ENCODE measurements around the gene CFAP410.
"Not testable (repeated sequence)": the region's sequence is repeated elsewhere in the genome, so short reads cannot be mapped to it uniquely, and the experiment has no call there.

Gene CFAP410

GRCh38 chr21:44370027-44370735 lies 31.0 kb upstream of the CFAP410 start:
- no peak for DNase-seq (ENCODE audit: extremely low read depth in 1 of 2, low read depth in 1 of 2)

GRCh38 chr21:44368711-44369446 lies 29.7 kb upstream of the CFAP410 start:
- DNase-seq (ENCODE audit: extremely low read depth in 1 of 2, low read depth in 1 of 2), result no peak

- no peak for DNase-seq (ENCODE audit: extremely low read depth in 1 of 2, low read depth in 1 of 2)
Observed at GRCh38 chr21:44366586-44367211, 27.5 kb upstream of the CFAP410 start.

- no peak for DNase-seq (ENCODE audit: extremely low read depth in 1 of 2, low read depth in 1 of 2)
Observed at GRCh38 chr21:44365967-44366585, 26.9 kb upstream of the CFAP410 start.

- no peak for DNase-seq (ENCODE audit: extremely low read depth in 1 of 2, low read depth in 1 of 2)
Observed at GRCh38 chr21:44365251-44365966, 26.2 kb upstream of the CFAP410 start.

- DNase-seq (ENCODE audit: extremely low read depth in 1 of 2, low read depth in 1 of 2), result no peak
Observed at GRCh38 chr21:44364151-44365053, 25.2 kb upstream of the CFAP410 start.

DNA sequence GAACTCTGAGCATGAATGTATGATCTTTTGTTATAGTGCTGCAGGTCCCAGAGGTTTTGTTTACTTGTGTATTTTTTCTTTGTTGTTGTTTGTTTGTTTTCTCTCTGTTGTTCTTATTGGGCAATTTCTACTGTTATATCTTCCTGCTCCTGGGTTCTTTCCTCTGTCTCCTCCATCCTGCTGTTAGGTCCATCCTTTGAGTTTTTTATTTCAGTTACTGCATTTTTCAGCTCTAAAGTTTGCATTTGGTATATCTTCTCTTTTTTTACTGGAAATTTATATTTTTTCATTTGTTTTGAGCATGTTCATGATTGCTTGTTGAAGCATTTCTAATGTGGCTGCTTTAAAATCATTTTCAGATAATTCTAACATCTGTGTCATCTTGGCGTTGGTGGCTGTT lies 24.1 kb upstream of the CFAP410 start:
- DNase-seq (ENCODE audit: extremely low read depth in 1 of 2, low read depth in 1 of 2), result no peak

GRCh38 chr21:44361903-44362302 lies 22.7 kb upstream of the CFAP410 start:
- not testable (repeated sequence) for DNase-seq (ENCODE audit: extremely low read depth in 1 of 2, low read depth in 1 of 2)

DNA sequence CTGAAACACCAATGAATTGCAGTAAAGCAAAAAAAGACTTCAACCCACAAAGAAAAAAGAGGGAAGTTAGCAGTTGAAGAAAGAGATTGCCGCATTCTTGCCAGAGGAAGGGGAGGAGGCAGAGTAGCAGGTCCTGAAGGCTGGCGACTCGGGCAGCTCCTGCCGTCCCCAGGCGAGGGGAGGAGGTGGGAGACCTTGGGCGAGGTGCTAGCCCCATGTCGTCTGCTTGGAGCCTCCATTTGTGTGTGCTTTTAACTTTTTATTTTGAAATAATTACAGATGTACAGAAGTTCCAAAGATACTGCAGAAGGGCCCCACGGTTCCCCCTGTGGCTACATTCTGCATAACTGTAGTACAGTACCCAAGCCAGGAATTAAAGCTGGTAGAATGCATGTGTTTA lies 21.0 kb upstream of the CFAP410 start:
- no peak for DNase-seq (ENCODE audit: extremely low read depth in 1 of 2, low read depth in 1 of 2)

DNA sequence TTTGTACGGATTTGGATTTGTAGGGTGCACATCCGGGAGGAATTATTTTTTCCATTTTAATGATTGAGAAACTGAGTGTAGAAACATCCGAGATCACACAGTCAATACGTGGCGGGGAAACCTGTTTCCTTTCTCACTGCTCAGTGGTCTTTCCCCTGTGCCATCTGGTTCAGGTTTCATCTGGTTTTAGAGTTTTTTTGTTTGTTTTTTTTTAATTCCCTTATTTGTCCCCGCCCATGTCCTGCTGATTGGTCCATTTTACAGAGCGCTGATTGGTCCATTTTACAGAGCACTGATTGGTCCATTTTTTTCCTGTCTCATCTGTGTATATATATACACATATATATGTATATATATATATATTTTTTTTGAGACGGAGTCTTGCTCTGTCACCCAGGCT lies 20.2 kb upstream of the CFAP410 start:
- DNase-seq (ENCODE audit: extremely low read depth in 1 of 2, low read depth in 1 of 2), result no peak

DNA sequence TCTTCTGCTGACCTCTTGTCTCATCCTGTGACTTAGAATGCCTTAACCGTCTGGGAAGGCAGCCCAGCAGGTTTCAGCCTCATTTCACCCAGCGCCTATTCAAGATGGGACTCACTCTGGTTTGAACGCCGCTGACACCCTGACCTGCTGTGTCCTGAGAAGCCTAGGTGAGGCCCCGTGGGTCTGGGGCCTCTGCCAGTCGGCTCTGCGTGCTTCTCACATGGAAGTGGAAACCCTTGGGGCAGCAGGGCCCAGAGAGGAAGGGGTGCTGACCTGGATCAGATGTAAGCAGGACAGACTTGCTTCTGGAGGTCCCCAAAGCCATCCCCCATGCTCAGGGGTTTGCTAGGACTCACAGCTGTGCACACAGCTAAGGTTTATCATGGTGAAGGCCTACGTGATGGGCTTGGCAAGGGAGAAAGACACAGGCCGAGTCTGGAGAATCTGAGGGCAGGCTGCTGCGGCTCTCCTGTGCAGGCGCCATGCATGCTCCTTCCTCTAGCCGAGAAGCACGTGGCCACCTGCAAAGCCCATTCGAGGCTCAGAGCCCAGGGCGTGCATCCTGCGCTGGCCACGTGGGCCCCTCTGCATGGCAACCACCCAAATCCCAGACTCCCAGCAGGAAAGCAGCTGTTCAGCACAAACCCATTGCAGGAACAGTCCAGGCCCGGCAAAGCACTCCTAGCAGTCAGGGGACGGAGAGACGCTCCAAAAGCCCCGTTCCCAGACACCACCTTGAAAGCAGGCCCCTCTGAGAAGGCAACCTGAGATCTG lies 18.1 kb upstream of the CFAP410 start:
- no peak for DNase-seq (ENCODE audit: extremely low read depth in 1 of 2, low read depth in 1 of 2)

GRCh38 chr21:44356636-44357035 lies 17.4 kb upstream of the CFAP410 start:
- DNase-seq (ENCODE audit: extremely low read depth in 1 of 2, low read depth in 1 of 2), result no peak

DNA sequence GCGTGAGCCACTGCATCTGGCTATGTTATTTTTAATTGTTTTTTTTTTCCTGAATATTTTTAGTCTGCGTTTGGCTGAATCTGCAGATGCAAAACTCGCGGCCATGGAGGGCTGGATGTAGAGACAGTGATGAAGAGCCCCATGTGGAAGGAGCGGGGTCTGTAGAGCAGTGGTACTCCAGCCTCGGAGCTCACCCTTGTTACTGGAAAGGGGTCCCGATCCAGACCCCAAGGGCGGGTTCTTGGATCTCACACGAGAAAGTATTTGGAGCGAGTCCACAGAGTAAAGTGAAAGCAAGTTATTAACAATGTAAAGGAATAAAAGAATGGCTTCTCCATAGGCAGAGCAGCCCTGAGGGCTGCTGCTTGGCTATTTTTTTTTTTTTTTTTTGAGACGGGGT lies 17.0 kb upstream of the CFAP410 start:
- DNase-seq (ENCODE audit: extremely low read depth in 1 of 2, low read depth in 1 of 2), result no peak

DNA sequence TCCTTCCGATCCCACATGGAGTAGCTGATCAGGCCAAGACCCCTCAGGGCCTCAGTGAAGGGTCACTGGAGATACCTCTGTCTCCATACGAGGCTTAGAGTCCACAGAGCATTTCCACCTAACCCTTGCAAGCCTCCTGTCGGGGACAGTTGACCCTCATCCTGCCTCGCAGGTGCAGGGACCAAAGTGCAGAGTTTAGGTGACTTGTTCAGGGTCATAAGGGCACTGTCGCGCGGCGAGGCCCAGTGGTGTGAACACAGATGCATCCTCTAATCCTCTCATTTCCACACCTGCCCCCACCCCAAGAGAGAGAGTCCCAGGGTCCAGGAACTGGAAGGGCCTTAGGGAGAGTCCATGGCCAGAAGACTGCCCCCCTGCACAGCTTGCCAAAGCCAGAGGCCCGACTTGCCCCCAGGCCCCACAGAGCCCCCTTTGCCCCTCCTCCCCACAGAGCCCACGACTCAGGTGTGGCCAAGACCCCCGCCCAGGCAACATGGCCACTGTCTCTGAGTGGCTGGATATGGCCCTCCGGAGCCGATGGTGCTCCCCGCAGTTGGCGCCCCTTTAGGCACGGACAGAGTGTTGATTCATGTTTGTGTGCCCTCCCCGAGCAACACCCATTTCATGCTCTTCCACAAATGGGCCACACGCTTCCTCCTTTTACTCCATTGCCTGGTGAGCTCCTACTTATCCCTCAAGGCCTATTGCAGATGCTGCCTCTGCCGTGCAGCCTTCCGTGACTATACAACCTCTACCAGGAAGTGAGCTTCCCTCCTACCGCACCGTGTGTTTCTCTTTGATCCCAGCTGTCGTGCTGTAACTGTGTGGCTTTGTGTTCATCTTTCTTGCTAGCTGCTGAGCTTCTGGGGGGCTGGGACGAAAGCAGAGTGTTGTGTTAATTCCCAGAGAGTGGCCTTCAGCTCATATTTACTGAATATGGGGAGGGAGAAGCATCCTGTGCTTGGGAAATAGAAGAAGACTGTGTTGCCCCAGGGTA lies 15.9 kb upstream of the CFAP410 start:
- DNase-seq (ENCODE audit: extremely low read depth in 1 of 2, low read depth in 1 of 2), result no peak

DNA sequence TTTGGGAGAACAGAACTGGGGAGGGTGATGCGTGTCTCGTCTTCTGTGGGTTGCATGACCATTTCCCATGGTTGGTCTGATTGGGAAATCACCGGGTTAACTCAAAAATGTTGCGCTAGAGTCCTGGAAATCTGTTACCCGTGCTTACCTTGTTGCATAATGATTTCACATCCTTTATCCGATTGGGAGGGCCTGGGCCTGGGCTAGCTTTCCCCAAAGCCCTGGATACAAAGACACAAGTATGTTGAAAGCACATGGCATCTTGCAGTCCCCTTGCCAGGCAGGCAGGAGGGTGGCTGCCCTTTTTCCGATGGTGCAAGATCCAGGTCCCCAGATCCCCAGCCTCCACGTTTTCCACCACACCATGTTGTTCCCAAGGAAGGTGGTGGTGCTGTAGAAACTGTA lies 14.8 kb upstream of the CFAP410 start:
- DNase-seq (ENCODE audit: extremely low read depth in 1 of 2, low read depth in 1 of 2), result no peak

DNA sequence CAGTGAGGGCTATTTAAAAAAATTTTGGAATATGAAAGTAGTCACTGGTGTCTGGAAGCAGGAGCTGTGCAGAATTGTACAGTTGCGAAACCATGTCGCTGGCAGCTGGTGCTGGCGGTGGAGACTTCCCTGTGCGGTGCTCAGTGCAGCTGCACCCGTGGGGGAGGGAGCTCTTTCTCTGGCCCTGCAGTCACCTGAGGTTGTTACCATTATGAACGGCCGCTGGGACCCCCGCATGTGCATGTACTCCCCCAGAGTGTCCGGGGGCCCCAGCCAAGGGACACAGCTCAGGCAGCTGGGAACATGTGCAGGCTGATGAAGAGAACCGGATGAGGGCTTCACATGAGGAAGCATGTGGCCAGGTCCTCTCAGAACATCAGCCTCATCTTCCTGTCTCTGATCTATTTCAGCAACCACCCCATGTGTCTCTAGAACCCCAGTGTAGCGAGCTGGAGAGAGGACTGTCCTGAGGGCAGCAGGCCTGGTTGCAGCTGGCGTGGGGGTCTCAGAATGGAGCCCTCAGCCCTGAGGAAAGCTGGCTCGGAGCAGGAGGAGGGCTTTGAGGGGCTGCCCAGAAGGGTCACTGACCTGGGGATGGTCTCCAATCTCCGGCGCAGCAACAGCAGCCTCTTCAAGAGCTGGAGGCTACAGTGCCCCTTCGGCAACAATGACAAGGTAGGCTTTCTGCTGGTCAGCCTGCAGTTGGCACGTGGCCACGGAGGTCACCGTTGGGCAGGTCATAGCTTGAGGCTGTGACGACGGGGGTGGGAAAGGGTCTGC lies 14.2 kb upstream of the CFAP410 start, which contains the start of gene TRPM2:
TRPM2 (plus strand) TSS at position 431 of the 780 bp plus-strand sequence; CDS start at position 511, 80 bp downstream.
- no peak for DNase-seq (ENCODE audit: extremely low read depth in 1 of 2, low read depth in 1 of 2)

- DNase-seq (ENCODE audit: extremely low read depth in 1 of 2, low read depth in 1 of 2), result no peak
Observed at GRCh38 chr21:44352253-44352860, 13.2 kb upstream of the CFAP410 start.

Measured in stimulated activated CD8-positive, alpha-beta memory T cell treated with anti-CD3 and anti-CD28 coated beads, Interleukin-7, amount 100 ng/mL, for 48 hours (primary cell).